Stimulated activated naive CD8-positive, alpha-beta T cell treated with anti-CD3 and anti-CD28 coated beads, Interleukin-15, Interleukin-2, amounts not matched to agents 100 ng/mL and 50 ng/mL, for 24 hours (primary cell): Measurements from ENCODE around the gene PCGF5.
A peak's percentile ranks its signal among the peaks of the same experiment; 100 is the strongest.
"Not testable (repeated sequence)": the region's sequence is repeated elsewhere in the genome, so short reads cannot be mapped to it uniquely, and the experiment has no call there.

Source experiments
- H3K27ac Mint-ChIP-seq: one replicate; pipeline ENCODE4 v1.8.0; 2021; ENCODE audit warnings: mild to moderate bottlenecking, mixed read lengths
- H3K27me3 Mint-ChIP-seq: one replicate; pipeline ENCODE4 v1.8.0; 2021; ENCODE audit warnings: mixed read lengths
- H3K36me3 Mint-ChIP-seq: one replicate; pipeline ENCODE4 v1.8.0; 2021; ENCODE audit warnings: low read depth, mixed read lengths
- H3K4me1 Mint-ChIP-seq: one replicate; pipeline ENCODE4 v1.8.0; 2021; ENCODE audit warnings: low read depth, mixed read lengths
- H3K4me3 Mint-ChIP-seq: one replicate; pipeline ENCODE4 v1.8.0; 2021; ENCODE audit warnings: mild to moderate bottlenecking, mixed read lengths
- H3K9me3 Mint-ChIP-seq: one replicate; pipeline ENCODE4 v1.8.0; 2021; ENCODE audit warnings: mixed read lengths

Gene PCGF5

GRCh38 chr10:91287912-91288311 is 67.4 kb downstream of the PCGF5 start:
- H3K9me3 Mint-ChIP-seq = no peaks in the 10 kb centered on the region
- H3K27ac Mint-ChIP-seq = no peak overlapping the region
- H3K36me3 Mint-ChIP-seq = no peaks in the 10 kb centered on the region
- no peaks in the 10 kb centered on the region for H3K4me1 Mint-ChIP-seq
- no peak overlapping the region for H3K4me3 Mint-ChIP-seq
- H3K27me3 Mint-ChIP-seq = no peaks in the 10 kb centered on the region

GRCh38 chr10:91289305-91289704 is 68.8 kb downstream of the PCGF5 start:
- H3K27ac Mint-ChIP-seq = no peak overlapping the region
- H3K27me3 Mint-ChIP-seq = peaks cover 5% of the 10 kb centered on the region
- H3K4me3 Mint-ChIP-seq = no peak overlapping the region
- H3K36me3 Mint-ChIP-seq = no peaks in the 10 kb centered on the region
- H3K4me1 Mint-ChIP-seq = no peaks in the 10 kb centered on the region
- no peaks in the 10 kb centered on the region for H3K9me3 Mint-ChIP-seq

- no peaks in the 10 kb centered on the region for H3K4me1 Mint-ChIP-seq
- H3K36me3 Mint-ChIP-seq = no peaks in the 10 kb centered on the region
- no peak overlapping the region for H3K27ac Mint-ChIP-seq
- H3K27me3 Mint-ChIP-seq = peaks cover 9% of the 10 kb centered on the region
- H3K9me3 Mint-ChIP-seq = no peaks in the 10 kb centered on the region
- no peak overlapping the region for H3K4me3 Mint-ChIP-seq
These were observed 70.1 kb downstream of the PCGF5 start for GRCh38 chr10:91290607-91291006.

- Mint-ChIP-seq H3K9me3 (no peaks in the 10 kb centered on the region), H3K27me3 (peaks cover 18% of the 10 kb centered on the region), H3K27ac (no peak overlapping the region), H3K36me3 (no peaks in the 10 kb centered on the region), H3K4me3 (no peak overlapping the region), H3K4me1 (peaks cover 10% of the 10 kb centered on the region)
These were observed 73.9 kb downstream of the PCGF5 start for GRCh38 chr10:91294134-91294906.

GRCh38 chr10:91295346-91295745 is 74.9 kb downstream of the PCGF5 start:
- Mint-ChIP-seq H3K27ac (no peak overlapping the region), H3K4me1 (peaks cover 10% of the 10 kb centered on the region), H3K36me3 (no peaks in the 10 kb centered on the region)

GRCh38 chr10:91296471-91296870 is 76.0 kb downstream of the PCGF5 start:
- Mint-ChIP-seq H3K36me3 (no peaks in the 10 kb centered on the region), H3K4me1 (peaks cover 10% of the 10 kb centered on the region), H3K27me3 (peaks cover 18% of the 10 kb centered on the region), H3K4me3 (no peak overlapping the region), H3K9me3 (no peaks in the 10 kb centered on the region), H3K27ac (no peak overlapping the region)

More at GRCh38 chr10:91295346-91295745, 74.9 kb downstream of the PCGF5 start:
- Mint-ChIP-seq H3K9me3 (no peaks in the 10 kb centered on the region), H3K4me3 (no peak overlapping the region), H3K27me3 (peaks cover 18% of the 10 kb centered on the region)

- Mint-ChIP-seq H3K27ac (no peak overlapping the region), H3K4me3 (peak overlapping the region; percentile 66), H3K27me3 (peaks cover 17% of the 10 kb centered on the region), H3K9me3 (no peaks in the 10 kb centered on the region), H3K4me1 (peaks cover 10% of the 10 kb centered on the region), H3K36me3 (no peaks in the 10 kb centered on the region)
These were observed 77.9 kb downstream of the PCGF5 start for GRCh38 chr10:91298224-91298871.

- Mint-ChIP-seq H3K4me1 (peaks cover 10% of the 10 kb centered on the region), H3K4me3 (no peak overlapping the region), H3K9me3 (no peaks in the 10 kb centered on the region)
These were observed 79.6 kb downstream of the PCGF5 start for GRCh38 chr10:91299999-91300575.

GRCh38 chr10:91302946-91303345 is 82.5 kb downstream of the PCGF5 start:
- H3K27ac Mint-ChIP-seq = not testable (repeated sequence)

More at GRCh38 chr10:91299999-91300575, 79.6 kb downstream of the PCGF5 start:
- H3K36me3 Mint-ChIP-seq = no peaks in the 10 kb centered on the region
- H3K27me3 Mint-ChIP-seq = peaks cover 13% of the 10 kb centered on the region
- H3K27ac Mint-ChIP-seq = no peak overlapping the region

GRCh38 chr10:91305979-91306378 is 85.5 kb downstream of the PCGF5 start:
- H3K36me3 Mint-ChIP-seq, H3K27me3 Mint-ChIP-seq, H3K27ac Mint-ChIP-seq: not testable (repeated sequence)

More at GRCh38 chr10:91302946-91303345, 82.5 kb downstream of the PCGF5 start:
- H3K4me3 Mint-ChIP-seq, H3K9me3 Mint-ChIP-seq, H3K36me3 Mint-ChIP-seq, H3K4me1 Mint-ChIP-seq, H3K27me3 Mint-ChIP-seq: not testable (repeated sequence)

GRCh38 chr10:91307489-91307888 is 87.0 kb downstream of the PCGF5 start:
- Mint-ChIP-seq H3K4me1 (no peaks in the 10 kb centered on the region), H3K9me3 (no peaks in the 10 kb centered on the region), H3K27ac (no peak overlapping the region)

More at GRCh38 chr10:91305979-91306378, 85.5 kb downstream of the PCGF5 start:
- not testable (repeated sequence) for H3K9me3 Mint-ChIP-seq, H3K4me3 Mint-ChIP-seq, H3K4me1 Mint-ChIP-seq

GRCh38 chr10:91309711-91310110 is 89.2 kb downstream of the PCGF5 start:
- Mint-ChIP-seq H3K27ac (no peak overlapping the region), H3K27me3 (peaks cover 20% of the 10 kb centered on the region), H3K9me3 (no peaks in the 10 kb centered on the region), H3K36me3 (no peaks in the 10 kb centered on the region), H3K4me3 (no peak overlapping the region), H3K4me1 (peaks cover 7% of the 10 kb centered on the region)

More at GRCh38 chr10:91307489-91307888, 87.0 kb downstream of the PCGF5 start:
- H3K4me3 Mint-ChIP-seq = no peak overlapping the region
- H3K36me3 Mint-ChIP-seq = no peaks in the 10 kb centered on the region
- H3K27me3 Mint-ChIP-seq = peaks cover 16% of the 10 kb centered on the region

- Mint-ChIP-seq H3K36me3 (no peaks in the 10 kb centered on the region), H3K4me3 (no peak overlapping the region), H3K27me3 (peaks cover 20% of the 10 kb centered on the region), H3K9me3 (no peaks in the 10 kb centered on the region), H3K27ac (no peak overlapping the region), H3K4me1 (peaks cover 7% of the 10 kb centered on the region)
These were observed 91.3 kb downstream of the PCGF5 start for GRCh38 chr10:91311601-91312381.

GRCh38 chr10:91312382-91312733 is 91.9 kb downstream of the PCGF5 start:
- H3K27me3 Mint-ChIP-seq = peaks cover 20% of the 10 kb centered on the region
- no peaks in the 10 kb centered on the region for H3K9me3 Mint-ChIP-seq
- H3K36me3 Mint-ChIP-seq = no peaks in the 10 kb centered on the region
- H3K4me3 Mint-ChIP-seq = no peak overlapping the region
- H3K27ac Mint-ChIP-seq = no peak overlapping the region
- H3K4me1 Mint-ChIP-seq = peaks cover 7% of the 10 kb centered on the region
